ENCODE measurements around the gene TET3. TPM values are rescaled to one million over a fixed set of nuclear protein-coding genes. Genes with fewer than 3 reads are reported as not detected.

The TET3 gene
- total and polyA plus RNA-seq, 4 donors: 4.6 to 26.9 (median 14.6) TPM

DNA sequence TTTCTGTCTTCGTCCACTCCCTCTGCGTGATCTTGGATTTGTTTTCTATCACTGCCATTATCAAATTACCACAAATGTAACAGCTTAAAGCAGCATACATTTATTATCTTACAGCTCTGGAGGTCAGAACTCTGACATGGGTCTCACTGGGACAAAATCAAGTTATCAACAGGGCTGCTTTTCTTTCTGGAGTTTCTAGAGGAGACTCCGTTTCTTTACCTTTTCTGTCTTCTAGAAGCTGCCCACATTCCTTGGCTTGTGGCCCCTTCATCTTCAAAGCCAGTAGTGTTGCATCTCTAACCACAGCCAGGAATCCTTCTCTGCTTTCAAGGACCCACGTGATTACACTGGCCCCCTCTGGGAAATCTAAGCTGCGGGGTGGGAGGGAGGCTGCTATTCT, 21.9 kb upstream of the TET3 start:
- TF ChIP-seq, protein P1, sequence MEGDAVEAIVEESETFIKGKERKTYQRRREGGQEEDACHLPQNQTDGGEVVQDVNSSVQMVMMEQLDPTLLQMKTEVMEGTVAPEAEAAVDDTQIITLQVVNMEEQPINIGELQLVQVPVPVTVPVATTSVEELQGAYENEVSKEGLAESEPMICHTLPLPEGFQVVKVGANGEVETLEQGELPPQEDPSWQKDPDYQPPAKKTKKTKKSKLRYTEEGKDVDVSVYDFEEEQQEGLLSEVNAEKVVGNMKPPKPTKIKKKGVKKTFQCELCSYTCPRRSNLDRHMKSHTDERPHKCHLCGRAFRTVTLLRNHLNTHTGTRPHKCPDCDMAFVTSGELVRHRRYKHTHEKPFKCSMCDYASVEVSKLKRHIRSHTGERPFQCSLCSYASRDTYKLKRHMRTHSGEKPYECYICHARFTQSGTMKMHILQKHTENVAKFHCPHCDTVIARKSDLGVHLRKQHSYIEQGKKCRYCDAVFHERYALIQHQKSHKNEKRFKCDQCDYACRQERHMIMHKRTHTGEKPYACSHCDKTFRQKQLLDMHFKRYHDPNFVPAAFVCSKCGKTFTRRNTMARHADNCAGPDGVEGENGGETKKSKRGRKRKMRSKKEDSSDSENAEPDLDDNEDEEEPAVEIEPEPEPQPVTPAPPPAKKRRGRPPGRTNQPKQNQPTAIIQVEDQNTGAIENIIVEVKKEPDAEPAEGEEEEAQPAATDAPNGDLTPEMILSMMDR (IDR thresholded peaks at IDR 0.05; ENCODE audit: control extremely low read depth, extremely low read depth): no peak
- ATAC-seq (ENCODE audit: insufficient read depth, low FRiP score): no peak
- H3K9ac ChIP-seq (ENCODE audit: insufficient read depth in 1 of 2, low read length in 2 of 2): no peak overlapping the region
- no peak overlapping the region for H3K27ac ChIP-seq (ENCODE audit: low read depth in 1 of 2, low read length in 1 of 2)
- no peaks in the 10 kb centered on the region for H3K27me3 ChIP-seq (ENCODE audit: control insufficient read depth in 3 of 3, insufficient read depth in 3 of 3, low read length in 2 of 3)
- H3K36me3 ChIP-seq (ENCODE audit: control insufficient read depth in 4 of 4, insufficient read depth in 4 of 4, low read length in 4 of 4): peaks cover 3 to 14% (median 11%) of the 10 kb centered on the region in 4 donors
- H3K4me3 ChIP-seq: no peak overlapping the region
- peaks cover 0 to 4% (median 0%) of the 10 kb centered on the region in 4 donors for H3K9me3 ChIP-seq (ENCODE audit: control insufficient read depth in 4 of 4, insufficient read depth in 3 of 4, low read length in 3 of 4)
- no peaks in the 10 kb centered on the region for H3K4me1 ChIP-seq (ENCODE audit: control insufficient read depth in 5 of 5, insufficient read depth in 5 of 5, low read length in 5 of 5)
- WGBS, 2 donors: 93 to 95% methylated on average over 5 of the region's 5 CpGs
- DNase-seq: no peak

DNA sequence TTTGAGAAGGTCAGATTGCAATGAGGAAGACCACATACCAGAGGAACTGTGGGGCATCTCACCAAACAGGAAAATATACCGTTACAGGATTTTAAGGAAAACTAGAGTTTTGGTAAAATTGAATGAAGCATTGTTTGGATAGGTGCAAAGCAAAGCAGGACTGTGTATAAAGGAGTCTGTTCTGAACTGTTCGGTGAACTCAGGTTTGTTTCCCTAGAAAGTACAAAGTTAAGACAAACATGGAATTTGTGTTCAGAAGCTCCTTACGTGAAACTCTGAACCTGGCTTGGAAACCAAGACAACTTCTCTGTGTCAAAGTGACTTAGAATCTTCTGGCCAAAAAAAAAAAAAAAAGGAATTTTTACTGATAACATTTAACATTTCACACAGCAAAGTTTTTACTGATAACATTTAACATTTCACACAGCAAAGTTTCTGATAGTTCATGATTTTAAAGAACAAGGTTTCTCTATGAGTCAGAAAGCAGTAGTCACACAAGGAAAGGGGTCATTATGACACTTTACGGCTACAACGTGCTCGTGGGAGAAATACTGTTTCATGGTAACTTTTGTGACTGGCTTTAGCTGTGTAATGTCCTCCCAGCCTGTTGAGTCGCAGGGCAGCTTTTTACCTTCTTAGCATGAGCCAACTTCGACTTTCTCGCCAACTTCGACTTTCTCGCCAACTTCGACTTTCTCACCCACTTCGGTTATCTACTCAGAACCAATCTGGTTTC, 21.2 kb upstream of the TET3 start:
- peaks cover 3 to 10% (median 9%) of the 10 kb centered on the region in 4 donors for H3K36me3 ChIP-seq (ENCODE audit: control insufficient read depth in 4 of 4, insufficient read depth in 4 of 4, low read length in 4 of 4)
- TF ChIP-seq, protein P1 (IDR thresholded peaks at IDR 0.05; ENCODE audit: control extremely low read depth, extremely low read depth): no peak
- no peak overlapping the region for H3K4me3 ChIP-seq
- H3K9me3 ChIP-seq (ENCODE audit: control insufficient read depth in 4 of 4, insufficient read depth in 3 of 4, low read length in 3 of 4): peaks cover 0 to 4% (median 0%) of the 10 kb centered on the region in 4 donors
- H3K9ac ChIP-seq (ENCODE audit: insufficient read depth in 1 of 2, low read length in 2 of 2): no peak overlapping the region
- WGBS, 2 donors: 84 to 86% methylated on average over 13 of the region's 13 CpGs
- no peak overlapping the region for H3K27ac ChIP-seq (ENCODE audit: low read depth in 1 of 2, low read length in 1 of 2)
- H3K4me1 ChIP-seq (ENCODE audit: control insufficient read depth in 5 of 5, insufficient read depth in 5 of 5, low read length in 5 of 5): no peaks in the 10 kb centered on the region
- no peak for ATAC-seq (ENCODE audit: insufficient read depth, low FRiP score)
- H3K27me3 ChIP-seq (ENCODE audit: control insufficient read depth in 3 of 3, insufficient read depth in 3 of 3, low read length in 2 of 3): no peaks in the 10 kb centered on the region
- DNase-seq: no peak

DNA sequence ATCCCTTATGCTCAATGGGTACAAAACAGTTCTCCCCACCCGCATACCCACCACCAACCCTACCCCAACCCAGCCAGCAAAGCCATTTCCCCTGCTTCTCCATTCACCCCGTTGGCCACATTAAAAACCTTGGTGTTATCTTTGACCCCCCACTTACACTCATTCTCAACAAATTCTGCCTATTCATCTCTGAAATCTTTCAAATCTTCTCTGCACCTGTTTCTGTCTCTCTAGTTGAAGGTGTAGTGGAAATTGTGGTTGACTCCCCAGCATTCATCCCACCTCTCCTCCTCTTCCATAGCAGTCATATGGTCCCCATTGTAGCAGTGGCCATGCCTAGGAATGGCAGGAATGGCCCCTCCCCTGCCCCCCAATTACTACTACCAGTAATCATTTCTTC, 20.5 kb upstream of the TET3 start:
- Histone ChIP-seq H3K9ac (ENCODE audit: insufficient read depth in 1 of 2, low read length in 2 of 2) (no peak overlapping the region), H3K9me3 (ENCODE audit: control insufficient read depth in 4 of 4, insufficient read depth in 3 of 4, low read length in 3 of 4) (peaks cover 0 to 4% (median 0%) of the 10 kb centered on the region in 4 donors), H3K36me3 (ENCODE audit: control insufficient read depth in 4 of 4, insufficient read depth in 4 of 4, low read length in 4 of 4) (peaks cover 3 to 5% (median 4%) of the 10 kb centered on the region in 4 donors), H3K27me3 (ENCODE audit: control insufficient read depth in 3 of 3, insufficient read depth in 3 of 3, low read length in 2 of 3) (no peaks in the 10 kb centered on the region), H3K4me1 (ENCODE audit: control insufficient read depth in 5 of 5, insufficient read depth in 5 of 5, low read length in 5 of 5) (no peaks in the 10 kb centered on the region), H3K4me3 (no peak overlapping the region), H3K27ac (ENCODE audit: low read depth in 1 of 2, low read length in 1 of 2) (no peak overlapping the region)
- ATAC-seq (ENCODE audit: insufficient read depth, low FRiP score) (no peak), DNase-seq (no peak)
- TF ChIP-seq, protein P1 (IDR thresholded peaks at IDR 0.05; ENCODE audit: control extremely low read depth, extremely low read depth): no peak
- 87% methylated on average over 2 of the region's 2 CpGs for WGBS, 2 donors
